HG03196 (cell line): ENCODE measurements around the gene SRGAP3.

Source experiments
- ATAC-seq: cut with Tn5 transposase; IDR thresholded peaks from one replicate; pipeline ENCODE4 v1.9.1; 2021; ENCODE audit not compliant: unreplicated experiment

Gene SRGAP3

DNA sequence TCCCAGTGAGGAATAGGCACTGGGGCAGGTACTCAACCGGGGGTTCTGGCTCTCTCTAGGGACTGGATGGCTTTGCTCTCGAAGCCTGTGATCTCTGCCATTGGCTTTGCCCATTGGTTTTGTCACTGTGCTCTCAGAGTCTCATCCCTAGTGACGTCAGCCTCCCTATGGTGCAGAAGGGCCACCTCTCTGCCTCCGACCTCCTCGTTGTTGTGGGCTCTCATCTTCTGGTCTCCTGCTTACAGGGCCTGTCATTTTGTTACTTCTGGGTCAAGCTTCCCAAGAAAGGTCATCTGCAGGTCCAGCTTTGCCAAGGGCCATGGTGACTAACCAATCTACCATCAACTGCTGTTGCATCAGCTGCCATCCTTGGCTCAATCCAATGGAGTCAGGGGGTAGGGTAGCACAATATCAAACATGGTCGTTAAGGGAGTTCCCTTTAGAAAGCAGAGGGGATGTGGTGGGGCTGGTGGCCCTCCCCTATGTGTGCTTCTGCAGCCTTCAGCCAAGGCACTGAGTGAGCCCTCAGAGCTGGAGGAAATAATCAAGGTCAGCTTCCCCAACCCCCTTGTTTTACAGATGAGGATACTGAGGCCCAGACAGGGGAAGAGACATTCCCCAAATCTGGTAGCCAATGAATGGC, 272.8 kb downstream of the SRGAP3 start:
- no peak for ATAC-seq

DNA sequence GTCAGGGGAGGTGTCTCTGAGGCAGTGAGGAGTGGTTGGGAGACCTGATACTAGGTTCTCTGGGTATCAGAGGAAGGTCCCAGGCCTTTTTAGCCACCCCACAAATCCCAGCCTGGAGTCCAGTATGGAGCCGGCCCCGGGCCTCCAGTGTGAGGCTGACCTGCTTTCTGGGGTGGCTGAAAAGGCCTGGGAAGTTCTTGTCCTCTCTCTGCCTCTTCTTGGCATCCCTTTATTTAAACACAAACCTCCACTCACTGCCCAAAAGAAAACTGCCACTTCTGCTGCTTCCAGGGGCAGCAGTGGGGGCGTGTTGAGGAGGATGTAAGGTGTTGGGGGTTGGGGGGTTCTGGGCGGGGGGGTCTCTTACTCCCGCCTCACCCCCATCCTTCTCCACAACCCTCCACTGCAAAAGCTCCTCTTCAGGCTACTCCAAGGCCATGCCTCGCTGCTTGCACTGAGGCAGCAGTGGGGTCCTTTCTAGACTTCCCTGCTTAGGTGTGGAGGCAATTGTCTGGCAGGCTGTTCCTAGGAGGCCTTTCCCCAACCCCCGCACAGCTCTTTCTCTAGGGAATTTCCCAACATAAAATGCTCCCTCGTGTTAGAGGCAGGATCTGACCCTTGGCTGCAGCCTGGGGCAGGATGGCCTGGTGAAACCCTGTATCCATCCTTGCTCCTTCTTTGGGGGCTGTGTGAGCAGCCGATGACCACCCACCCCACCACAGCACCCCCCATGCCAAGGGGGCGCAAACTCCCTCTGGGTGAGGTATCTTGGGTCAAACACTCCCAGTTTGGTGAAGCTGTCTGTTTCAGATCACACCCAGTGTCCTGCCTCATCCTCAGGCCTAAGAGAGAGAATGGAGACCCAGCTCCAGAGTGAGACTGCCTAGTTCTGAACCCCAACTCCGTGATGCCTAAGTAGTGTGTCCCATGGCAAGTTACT, 274.1 kb downstream of the SRGAP3 start:
- ATAC-seq = no peak

DNA sequence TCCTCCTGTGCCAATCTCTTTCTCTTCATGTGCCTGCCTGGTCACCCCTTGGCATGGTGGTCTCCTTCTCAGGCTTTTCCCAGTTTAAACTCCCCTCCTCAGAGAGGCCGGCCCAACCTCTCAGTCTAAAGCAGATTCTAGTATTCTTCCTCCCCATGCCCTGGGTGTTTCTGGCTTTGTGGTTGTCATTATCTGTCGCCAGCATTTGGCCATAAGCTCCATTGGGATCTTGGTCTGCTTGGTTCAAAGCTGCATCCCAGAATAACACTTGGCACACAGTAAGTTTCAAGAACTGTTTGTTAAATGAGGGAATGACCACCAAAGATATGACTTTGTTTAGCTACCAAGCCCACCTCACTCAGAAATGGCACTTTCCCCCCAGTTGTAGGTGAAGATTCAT, 275.0 kb downstream of the SRGAP3 start:
- ATAC-seq = no peak

DNA sequence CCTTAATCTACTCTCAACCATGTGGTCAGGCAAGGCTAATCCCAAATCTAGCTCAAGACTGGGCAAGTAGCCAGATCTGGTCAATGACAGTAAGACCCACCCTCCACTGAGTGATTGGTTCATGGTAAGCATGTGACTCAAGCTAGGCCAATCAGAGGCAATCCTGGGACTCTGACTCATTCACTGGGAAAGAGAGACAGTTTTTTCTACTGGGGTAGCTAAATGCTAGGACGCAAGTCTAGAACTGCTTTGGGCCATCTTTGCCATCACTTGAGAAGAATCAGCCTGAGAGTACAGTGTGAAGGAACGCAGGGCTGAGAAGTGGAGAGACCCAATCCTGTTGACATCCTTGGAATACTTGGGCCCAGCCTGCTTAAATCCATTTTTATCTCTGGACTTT, 276.8 kb downstream of the SRGAP3 start:
- ATAC-seq = no peak

DNA sequence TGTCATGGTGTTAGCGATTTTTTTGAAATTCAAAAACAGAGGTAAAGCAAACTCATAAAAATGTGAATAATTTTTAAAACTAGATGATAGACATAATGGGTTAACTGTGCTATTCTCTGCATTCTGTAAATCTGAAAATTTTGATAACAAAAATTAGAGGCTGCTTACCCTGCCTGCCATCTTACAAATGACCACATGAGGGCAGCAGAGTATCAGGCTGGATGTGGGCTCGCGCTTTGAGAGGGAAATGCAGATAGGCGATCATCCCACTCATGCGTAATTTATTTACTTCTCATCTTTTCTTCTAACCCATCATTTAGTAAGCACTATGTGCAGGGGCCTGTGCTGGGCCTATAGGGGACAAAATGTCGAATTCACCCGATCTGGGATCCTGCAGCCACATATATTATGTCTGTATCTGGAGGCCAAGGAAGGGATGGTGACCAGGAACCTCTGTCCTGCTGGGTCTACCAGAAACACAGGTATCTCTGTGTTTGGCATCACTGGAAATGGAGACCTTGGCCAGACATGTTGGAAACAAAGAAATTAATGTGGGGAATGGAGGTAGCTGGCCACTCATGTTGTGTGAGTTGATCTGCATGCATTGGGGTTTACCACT, 278.4 kb downstream of the SRGAP3 start:
- ATAC-seq = no peak

DNA sequence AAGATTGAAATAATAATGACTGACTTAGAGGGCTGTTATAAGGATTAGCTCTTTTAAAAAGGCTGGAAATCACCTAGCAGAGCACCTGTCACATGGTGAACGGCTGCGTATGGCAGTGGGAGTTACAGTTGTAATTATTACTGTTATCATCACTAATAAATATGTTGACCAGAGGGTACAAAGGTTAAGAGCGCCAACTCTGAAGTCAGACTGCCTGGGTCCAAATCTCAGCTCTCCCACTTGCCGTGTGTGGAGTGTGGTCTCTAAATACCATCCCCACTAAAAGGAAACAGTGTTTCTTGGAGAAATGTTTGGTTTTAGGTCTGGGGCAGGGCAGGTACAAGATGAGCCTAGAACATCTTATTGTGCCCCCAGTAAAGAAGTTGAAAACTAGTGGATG, 280.2 kb downstream of the SRGAP3 start:
- no peak for ATAC-seq

DNA sequence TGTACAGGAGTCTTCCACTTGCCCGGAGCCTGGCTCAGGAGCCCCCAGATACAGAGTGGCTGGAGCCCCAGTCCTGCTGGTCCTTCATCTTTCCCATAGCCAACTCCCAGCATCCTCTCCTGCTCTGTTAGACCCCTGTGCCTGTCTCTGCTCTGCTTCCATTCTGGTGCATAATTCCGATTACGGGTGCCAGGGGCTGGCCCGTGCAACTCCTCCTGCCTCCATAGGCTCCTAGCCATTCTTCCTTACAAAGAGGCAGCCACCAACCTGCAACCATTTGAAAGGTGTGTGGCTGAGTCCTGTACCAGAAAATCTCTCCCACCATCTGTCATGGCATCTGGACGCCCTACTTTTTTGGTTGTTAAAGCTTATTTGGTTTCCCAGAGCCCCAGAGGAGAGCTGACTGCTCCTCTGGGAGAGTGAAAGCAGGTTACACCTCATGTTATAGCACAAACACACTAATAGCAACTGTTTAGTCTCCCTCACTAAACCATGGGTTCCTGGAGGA, 281.0 kb downstream of the SRGAP3 start:
- no peak for ATAC-seq

DNA sequence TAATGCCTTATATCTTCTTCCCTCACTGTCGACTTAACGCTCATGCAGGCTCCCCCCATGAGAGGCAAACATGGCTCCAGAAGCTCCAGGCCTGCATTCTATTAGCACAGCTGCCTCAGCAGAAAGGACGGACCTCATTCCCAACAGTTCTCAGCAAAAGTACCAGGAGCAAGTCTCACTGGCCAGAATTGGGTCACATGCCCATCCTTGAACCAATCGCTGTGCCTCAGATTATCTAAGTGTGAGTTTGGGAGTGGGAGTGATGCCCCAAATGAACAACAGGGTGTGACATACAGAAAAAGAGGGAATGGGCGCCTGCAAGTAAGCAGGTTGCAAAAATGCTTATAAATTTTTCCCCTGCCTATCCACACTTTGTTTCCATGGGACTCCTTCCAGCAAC, 281.9 kb downstream of the SRGAP3 start:
- no peak for ATAC-seq

DNA sequence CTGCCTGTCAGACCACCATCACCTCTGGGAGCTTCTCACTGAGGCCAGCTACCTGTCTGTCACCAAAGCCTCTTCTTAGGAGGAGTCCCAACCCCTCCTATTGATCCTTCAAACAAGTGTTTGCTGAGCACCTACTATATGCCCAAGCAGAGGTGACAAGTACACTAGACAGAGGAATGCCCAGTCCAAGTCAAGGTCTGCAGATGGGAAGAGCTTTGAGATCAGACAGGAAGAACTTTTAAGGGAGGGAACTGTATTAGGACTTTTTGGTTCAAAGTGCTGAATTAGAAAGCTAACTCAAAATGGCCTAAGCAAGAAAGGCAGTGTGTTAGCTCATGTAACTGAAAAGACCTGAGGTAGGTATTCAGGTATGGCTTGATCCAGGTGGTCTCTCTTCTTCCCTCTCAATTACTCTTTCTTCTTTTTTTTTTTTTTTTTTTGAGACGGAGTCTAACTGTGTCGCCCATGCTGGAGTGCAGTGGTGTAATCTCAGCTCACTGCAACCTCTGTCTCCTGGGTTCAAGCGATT, 282.6 kb downstream of the SRGAP3 start:
- ATAC-seq = no peak

DNA sequence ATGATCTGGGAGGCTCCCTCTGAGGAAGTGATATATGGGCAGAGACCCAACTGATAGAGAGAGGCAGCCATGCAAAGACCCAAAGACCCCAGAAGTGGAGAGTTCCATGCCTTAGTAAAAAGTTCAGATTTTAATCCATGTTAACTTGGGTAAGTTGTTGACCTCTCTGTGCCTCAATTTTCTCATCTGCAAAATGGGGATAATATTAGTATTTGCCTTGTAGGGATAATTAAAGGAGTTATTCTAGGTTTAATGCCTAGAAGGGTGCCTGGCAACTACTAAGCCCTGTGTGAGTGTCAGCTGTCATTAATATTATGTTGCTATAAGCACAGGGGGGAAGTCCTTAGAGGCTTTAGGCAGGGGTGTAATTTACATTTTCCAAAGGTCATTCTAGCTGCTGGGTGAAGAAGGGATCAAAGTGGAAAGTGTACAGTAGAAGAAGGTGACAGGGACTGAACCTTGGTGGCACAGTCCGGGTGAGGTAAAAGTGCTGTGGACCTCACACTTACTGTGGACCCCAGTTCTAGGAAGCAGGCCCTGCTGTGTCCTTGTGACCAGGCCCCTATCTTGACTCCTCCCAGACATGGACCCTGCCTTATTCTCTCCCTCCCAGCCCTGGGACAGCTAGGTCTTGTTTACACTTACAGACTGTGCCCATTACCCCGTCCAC, 283.2 kb downstream of the SRGAP3 start:
- no peak for ATAC-seq

DNA sequence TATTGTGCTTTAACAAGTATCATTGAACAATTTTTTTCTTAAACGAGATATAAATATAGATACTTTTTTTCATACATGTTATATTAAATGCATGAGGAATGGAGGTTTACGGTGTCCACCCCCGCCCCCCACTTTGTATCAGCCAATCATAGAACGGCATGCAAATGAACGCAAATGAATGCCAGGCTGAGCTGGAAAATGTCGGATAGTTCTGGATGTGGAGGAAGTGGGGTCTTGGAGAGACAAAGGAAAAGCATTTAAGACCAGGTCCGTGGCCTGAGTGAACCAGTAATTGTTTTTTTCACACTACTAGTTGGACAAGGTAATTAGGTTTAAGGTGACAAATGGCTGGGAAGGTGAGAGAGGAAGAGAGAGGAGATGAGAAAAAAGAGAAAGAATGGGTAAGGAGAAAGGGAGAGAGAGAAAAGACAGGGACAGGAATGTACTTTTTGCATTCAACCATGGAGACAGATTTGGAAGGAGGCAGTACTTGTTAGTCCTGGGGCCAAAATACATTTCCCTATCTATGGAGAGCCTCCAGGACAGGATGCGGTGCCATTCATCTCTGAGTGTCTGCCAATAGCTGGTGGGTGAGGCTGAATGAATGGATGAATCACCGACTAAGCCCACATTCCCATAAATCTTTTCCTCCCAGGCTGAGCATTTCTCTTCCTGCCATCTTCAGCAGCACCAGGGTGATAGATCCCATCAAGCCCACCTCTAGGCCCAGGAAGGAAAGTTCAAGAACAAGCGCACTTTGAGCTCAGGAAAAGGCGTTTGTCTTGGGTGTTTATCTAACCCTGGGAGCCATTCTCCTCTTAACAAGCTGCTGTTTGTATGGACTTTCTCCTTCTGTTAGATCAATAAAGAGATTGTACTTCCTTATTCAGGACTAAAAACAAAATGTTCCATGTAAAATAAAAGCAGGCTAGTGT, 284.7 kb downstream of the SRGAP3 start:
- ATAC-seq = no peak

DNA sequence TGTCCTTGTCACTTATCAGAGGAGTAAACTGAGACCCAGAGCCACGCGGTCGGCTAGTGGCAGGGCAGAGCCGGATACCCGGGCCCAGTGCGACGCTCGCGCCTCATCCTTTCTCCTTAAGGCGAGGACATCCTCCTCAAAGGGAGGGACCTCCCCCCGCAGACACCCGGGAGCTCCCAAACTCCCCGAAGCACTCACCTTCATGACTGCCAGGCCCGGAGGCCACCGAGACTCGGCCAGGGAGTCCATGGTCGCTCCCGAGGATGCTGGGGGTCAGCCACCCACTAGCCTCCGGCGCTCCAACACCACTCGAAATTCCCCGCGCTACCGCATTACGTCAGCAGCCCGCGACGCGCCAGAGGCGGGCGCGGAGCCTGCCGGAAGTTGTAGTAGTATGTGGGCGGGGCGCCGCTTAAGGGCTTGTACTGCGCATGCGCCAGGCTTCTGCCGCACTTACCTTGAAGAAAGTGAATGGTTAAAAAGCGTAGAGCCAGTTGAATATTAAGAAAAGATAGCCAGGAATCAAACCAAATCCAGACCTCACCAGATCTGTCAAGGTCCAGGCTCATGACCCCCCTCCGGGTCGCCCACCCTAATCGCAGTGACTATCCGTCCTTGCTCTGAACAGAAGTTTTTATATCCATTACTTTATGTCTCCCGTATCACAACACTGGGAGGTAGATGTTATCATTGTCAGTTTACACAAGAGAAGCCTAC, 286.2 kb downstream of the SRGAP3 start, which contains the start of gene RAD18:
Gene RAD18 (minus strand): TSS at position 336 of the 717 bp plus-strand sequence. CDS start 87 bp downstream, at position 249.
- ATAC-seq = peak; percentile 92

DNA sequence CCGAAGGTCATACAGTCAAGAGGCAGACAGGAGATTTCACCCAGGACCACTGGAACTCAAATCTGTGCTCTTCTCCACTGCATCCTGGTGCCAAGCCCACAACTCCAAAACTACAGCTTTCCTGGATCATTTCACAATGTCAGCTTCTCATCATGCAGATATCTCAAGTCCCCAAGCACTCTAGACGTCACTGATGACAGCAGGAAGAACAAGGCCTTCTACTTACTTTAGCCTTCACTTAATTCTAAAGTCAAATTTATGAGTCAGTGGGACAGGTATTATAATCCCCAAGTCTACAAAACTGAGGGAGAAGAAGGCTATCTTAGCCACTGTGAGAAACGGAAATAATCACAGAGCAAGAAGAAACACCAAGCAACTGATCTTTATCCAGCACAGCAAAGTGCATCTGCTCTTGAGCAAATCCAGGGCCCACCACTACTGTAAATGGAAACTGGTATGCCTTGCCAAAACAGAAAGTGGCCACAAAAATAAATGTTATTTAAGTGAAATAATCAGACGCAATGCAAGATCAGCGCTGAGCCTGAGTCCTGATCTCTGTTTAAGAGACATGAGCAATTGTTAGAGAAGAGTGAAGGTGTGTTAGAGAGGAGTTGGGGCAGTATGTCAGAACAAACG, 287.1 kb downstream of the SRGAP3 start:
- no peak for ATAC-seq

DNA sequence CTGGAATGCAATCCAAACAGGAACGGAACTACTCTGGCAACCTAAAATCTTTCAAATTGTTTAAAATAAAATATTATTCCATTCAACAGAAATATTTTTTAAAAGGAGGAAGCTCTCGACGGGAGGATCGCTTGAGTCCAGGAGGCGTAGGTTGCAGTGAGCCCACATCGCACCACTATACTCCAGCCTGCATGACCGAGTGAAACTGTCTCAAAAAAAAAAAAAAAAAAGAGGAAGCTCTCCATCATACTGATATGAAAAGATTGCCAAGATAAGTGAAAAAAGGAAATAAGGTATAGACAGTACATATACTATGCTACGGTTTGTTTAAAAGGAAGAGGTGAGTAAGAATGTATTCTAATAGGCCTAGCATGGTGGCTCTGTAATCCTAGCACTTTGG, 289.8 kb downstream of the SRGAP3 start:
- ATAC-seq = no peak

DNA sequence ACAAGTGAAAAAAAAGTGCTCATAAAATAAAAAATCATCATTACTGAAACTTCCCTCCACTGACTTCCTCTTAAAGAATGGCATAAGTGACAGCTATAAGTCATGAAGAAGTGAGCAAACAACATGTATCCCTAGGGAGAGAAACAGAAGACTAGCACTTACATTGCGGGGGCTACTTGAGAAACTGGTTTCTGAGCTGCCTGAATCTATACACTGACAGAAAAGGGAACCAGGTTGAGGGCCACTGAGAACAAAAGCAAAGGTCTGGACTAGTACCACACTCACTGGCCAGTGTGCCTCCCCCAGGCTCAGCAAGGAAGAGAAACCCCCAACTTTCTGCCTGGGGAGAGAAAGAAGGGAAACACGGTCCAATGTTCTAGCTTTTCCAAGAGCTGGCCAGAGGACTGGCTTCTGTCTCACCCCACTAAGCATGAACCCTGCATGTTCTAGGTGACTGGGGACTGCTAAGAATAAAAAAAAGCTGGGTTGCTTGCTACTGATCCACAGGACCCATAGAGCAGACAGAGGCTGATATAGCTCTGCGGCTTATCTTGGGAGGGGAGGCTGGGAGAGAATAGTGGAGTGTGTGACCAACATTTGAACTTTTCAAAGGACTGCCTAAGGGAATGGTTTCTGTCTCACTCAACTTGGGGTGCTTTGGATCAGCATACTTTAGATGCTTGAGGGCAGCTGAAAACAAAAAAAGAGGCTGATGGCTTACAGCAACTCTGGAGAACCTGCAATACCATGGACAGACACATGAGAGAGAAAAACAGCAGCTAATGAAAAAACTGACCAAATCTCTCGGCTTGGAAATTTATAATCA, 294.3 kb downstream of the SRGAP3 start:
- peak; percentile 91 for ATAC-seq

DNA sequence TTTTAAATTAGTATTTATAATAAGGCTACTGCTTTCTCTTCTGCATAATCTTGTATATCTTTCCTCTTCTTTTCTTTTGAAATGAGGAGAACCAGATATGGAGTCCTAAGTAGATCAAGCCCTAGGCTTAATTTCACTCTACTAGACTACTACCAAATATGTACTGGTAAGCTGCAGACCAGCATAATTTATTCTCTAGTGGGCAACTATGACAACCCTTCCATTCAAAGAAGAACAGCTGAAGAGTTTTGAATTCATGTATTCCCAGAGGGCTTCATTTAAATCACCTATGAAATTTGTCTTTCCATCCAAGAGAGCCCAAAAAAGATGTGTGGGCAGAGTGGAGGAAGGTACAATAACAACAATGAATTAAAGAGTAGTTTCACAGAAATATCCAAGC, 296.1 kb downstream of the SRGAP3 start:
- ATAC-seq = no peak

DNA sequence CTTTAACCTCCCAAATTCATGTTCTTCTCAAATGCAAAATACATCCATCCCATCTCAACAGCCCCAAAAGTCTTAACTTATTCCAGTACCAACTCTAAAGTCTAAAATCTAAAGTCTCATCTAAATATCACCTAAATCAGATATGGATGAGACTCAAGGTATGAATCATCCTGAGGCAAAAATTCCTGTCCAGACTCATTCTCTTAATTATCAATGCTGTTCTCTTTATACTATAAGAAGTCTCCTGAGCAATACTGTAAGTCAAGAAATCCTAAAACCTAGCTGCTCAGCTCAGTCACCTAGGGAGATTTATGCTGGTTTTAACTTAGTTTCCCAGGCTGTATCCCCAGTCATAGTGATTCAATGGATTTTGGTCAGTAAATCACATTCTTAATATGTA, 297.3 kb downstream of the SRGAP3 start:
- ATAC-seq = no peak
